HepG2 (cell line): Measurements from ENCODE around the gene SRP14. TPM values are rescaled to one million over a fixed set of nuclear protein-coding genes. Genes with fewer than 3 reads are reported as not detected.

Source experiments
- AKNA ChIP-seq: sonication (generic); formaldehyde crosslinking; IDR thresholded peaks from 2 replicates; pipeline ENCODE4 v1.4.0; 2020; ENCODE audit warnings: missing genetic modification reagents, borderline replicate concordance
- HINFP ChIP-seq: sonication (generic); formaldehyde crosslinking; IDR thresholded peaks from 2 replicates; pipeline ENCODE4 v1.4.0; 2020; ENCODE audit warnings: low read depth, mild to moderate bottlenecking, missing genetic modification reagents
- KAT7 ChIP-seq: IDR thresholded peaks from 2 replicates; pipeline ENCODE4 v1.6.1; 2018; ENCODE audit warnings: borderline replicate concordance, missing compliant biosample characterization
- MATR3 ChIP-seq: sonication (generic); formaldehyde crosslinking; IDR thresholded peaks from 2 replicates; pipeline ENCODE4 v1.4.0; 2020; ENCODE audit warnings: missing genetic modification reagents
- MBNL3 ChIP-seq: fragments of 250-450 bp; sonication (Bioruptor Pico); conservative IDR thresholded peaks from 2 replicates; pipeline ENCODE4 v1.8.0; 2022; ENCODE audit warnings: mild to moderate bottlenecking, inconsistent platforms
- MLLT10 ChIP-seq: sonication (generic); formaldehyde crosslinking; IDR thresholded peaks from 2 replicates; pipeline ENCODE4 v1.4.0; 2020; ENCODE audit warnings: missing genetic modification reagents
- PAWR ChIP-seq: sonication (generic); formaldehyde crosslinking; IDR thresholded peaks from 2 replicates; pipeline ENCODE4 v1.4.0; 2020; ENCODE audit warnings: missing genetic modification reagents, mild to moderate bottlenecking, borderline replicate concordance
- RELA ChIP-seq: sonication (generic); formaldehyde crosslinking; IDR thresholded peaks from 2 replicates; pipeline ENCODE4 v1.4.0; 2020; ENCODE audit warnings: missing genetic modification reagents
- REPIN1 ChIP-seq: sonication (generic); formaldehyde crosslinking; IDR thresholded peaks from 2 replicates; pipeline ENCODE4 v1.8.0; 2022; ENCODE audit warnings: missing genetic modification reagents, low read depth, mild to moderate bottlenecking, borderline replicate concordance
- SIN3A ChIP-seq: IDR thresholded peaks from 2 replicates; pipeline ENCODE4 v1.6.1; 2011; ENCODE audit warnings: low read depth, mild to moderate bottlenecking, control low read depth, low read length, borderline replicate concordance
- ZNF224 ChIP-seq: sonication (generic); formaldehyde crosslinking; IDR thresholded peaks from 2 replicates; pipeline ENCODE4 v1.5.0; 2020; ENCODE audit warnings: mild to moderate bottlenecking, missing genetic modification reagents
- ZNF3 ChIP-seq: IDR thresholded peaks from 2 replicates; pipeline ENCODE4 v1.7.0; 2017; ENCODE audit warnings: inconsistent platforms
- ZNF451 ChIP-seq: sonication (generic); formaldehyde crosslinking; IDR thresholded peaks from 2 replicates; pipeline ENCODE4 v1.5.0; 2020; ENCODE audit warnings: mild to moderate bottlenecking, missing genetic modification reagents
- ZNF615 ChIP-seq: sonication (generic); formaldehyde crosslinking; IDR thresholded peaks from 2 replicates; pipeline ENCODE4 v1.5.0; 2020; ENCODE audit warnings: mild to moderate bottlenecking, missing genetic modification reagents, borderline replicate concordance
- ZNF619 ChIP-seq: sonication (generic); formaldehyde crosslinking; IDR thresholded peaks from 2 replicates; pipeline ENCODE4 v1.4.0; 2020; ENCODE audit warnings: mild to moderate bottlenecking, missing genetic modification reagents
- ZNF678 ChIP-seq: sonication (generic); formaldehyde crosslinking; IDR thresholded peaks from 2 replicates; pipeline ENCODE4 v1.4.0; 2020; ENCODE audit warnings: mild to moderate bottlenecking, missing genetic modification reagents
- ZNF841 ChIP-seq: sonication (generic); formaldehyde crosslinking; IDR thresholded peaks from 2 replicates; pipeline ENCODE4 v1.8.1; 2023; ENCODE audit warnings: missing genetic modification reagents, borderline replicate concordance
- polyA plus RNA-seq, 8 experiments: library from polyadenylated mRNA; depleted of rRNA in 3 of 8; stranded (reverse) in 7 of 8; unstranded in 1 of 8; fragments of >200 nt; fragmentation: Illumina TruSeq in 4 of 8; extraction: Trizol in 4 of 8; gene quantifications; 2 replicates each; pipeline versions ENCODE4 v1.2.1 to v1.2.3, GENCODE V29; 2011 to 2016; ENCODE audit warnings: low read depth in 4 of 8, missing spikeins in 1 of 8, mixed read lengths in 1 of 8; ENCODE audit not compliant: insufficient read depth in 1 of 8
- total RNA-seq, 5 experiments: library from RNA; depleted of rRNA; stranded (reverse); fragments of >200 nt; fragmentation: Illumina TruSeq; extraction: Trizol; gene quantifications; 2 replicates each; pipeline ENCODE4 v1.2.3, GENCODE V29; 2016; ENCODE audit warnings: low read depth in 1 of 5
- TF ChIP-seq, protein P1 (sequence below): sonication (generic); formaldehyde crosslinking; IDR thresholded peaks from 2 replicates; pipeline ENCODE4 v1.5.1; 2020; ENCODE audit warnings: missing genetic modification reagents, mild to moderate bottlenecking, borderline replicate concordance
- TF ChIP-seq, protein P2 (sequence below): sonication (generic); formaldehyde crosslinking; IDR thresholded peaks from 2 replicates; pipeline ENCODE4 v1.5.0; 2020; ENCODE audit warnings: mild to moderate bottlenecking, missing genetic modification reagents, moderate library complexity

SRP14 gene
- total and polyA plus RNA-seq, 2 of the 13 experiments (the other 11 are each of a cell fraction or from before 2014, with no cell fraction given), result 208 to 356 TPM

GRCh38 chr15:40087991-40088928 is 49.3 kb upstream of the SRP14 start (continued):
- TF ChIP-seq, protein P1, sequence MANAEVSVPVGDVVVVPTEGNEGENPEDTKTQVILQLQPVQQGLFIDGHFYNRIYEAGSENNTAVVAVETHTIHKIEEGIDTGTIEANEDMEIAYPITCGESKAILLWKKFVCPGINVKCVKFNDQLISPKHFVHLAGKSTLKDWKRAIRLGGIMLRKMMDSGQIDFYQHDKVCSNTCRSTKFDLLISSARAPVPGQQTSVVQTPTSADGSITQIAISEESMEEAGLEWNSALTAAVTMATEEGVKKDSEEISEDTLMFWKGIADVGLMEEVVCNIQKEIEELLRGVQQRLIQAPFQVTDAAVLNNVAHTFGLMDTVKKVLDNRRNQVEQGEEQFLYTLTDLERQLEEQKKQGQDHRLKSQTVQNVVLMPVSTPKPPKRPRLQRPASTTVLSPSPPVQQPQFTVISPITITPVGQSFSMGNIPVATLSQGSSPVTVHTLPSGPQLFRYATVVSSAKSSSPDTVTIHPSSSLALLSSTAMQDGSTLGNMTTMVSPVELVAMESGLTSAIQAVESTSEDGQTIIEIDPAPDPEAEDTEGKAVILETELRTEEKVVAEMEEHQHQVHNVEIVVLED (CRISPR knock-in tag), result peak; percentile 29; the same call in 1 of the 2 replicates
- TF ChIP-seq SIN3A, result 0 out of 2 replicates have a peak, but pooled peaks have one; percentile 30
- TF ChIP-seq, protein P2, sequence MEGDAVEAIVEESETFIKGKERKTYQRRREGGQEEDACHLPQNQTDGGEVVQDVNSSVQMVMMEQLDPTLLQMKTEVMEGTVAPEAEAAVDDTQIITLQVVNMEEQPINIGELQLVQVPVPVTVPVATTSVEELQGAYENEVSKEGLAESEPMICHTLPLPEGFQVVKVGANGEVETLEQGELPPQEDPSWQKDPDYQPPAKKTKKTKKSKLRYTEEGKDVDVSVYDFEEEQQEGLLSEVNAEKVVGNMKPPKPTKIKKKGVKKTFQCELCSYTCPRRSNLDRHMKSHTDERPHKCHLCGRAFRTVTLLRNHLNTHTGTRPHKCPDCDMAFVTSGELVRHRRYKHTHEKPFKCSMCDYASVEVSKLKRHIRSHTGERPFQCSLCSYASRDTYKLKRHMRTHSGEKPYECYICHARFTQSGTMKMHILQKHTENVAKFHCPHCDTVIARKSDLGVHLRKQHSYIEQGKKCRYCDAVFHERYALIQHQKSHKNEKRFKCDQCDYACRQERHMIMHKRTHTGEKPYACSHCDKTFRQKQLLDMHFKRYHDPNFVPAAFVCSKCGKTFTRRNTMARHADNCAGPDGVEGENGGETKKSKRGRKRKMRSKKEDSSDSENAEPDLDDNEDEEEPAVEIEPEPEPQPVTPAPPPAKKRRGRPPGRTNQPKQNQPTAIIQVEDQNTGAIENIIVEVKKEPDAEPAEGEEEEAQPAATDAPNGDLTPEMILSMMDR (CRISPR knock-in tag), result peak; percentile 37
- TF ChIP-seq ZNF3 (CRISPR knock-in tag), result no peak
- no peak for TF ChIP-seq ZNF841 (CRISPR knock-in tag)
- no peak for TF ChIP-seq ZNF224 (CRISPR knock-in tag)
- TF ChIP-seq KAT7 (CRISPR knock-in tag), result peak; percentile 84; the same call in 1 of the 2 replicates
- TF ChIP-seq MBNL3 (CRISPR knock-in tag), result no peak
- TF ChIP-seq REPIN1 (CRISPR knock-in tag), result peak; percentile 86
- TF ChIP-seq MATR3 (CRISPR knock-in tag), result no peak
- TF ChIP-seq ZNF678, result 0 out of 2 replicates have a peak, but pooled peaks have one; percentile 37
- peak; percentile 85; the same call in 1 of the 2 replicates for TF ChIP-seq ZNF451 (CRISPR knock-in tag)
- TF ChIP-seq AKNA (CRISPR knock-in tag), result no peak
- no peak for TF ChIP-seq ZNF619 (CRISPR knock-in tag)
- TF ChIP-seq ZNF615 (CRISPR knock-in tag), result no peak
- no peak for TF ChIP-seq RELA (CRISPR knock-in tag)
- 0 out of 2 replicates have a peak, but pooled peaks have one; percentile 24 for TF ChIP-seq HINFP (CRISPR knock-in tag)
- TF ChIP-seq PAWR (CRISPR knock-in tag), result 0 out of 2 replicates have a peak, but pooled peaks have one; percentile 58
- no peak for TF ChIP-seq MLLT10 (CRISPR knock-in tag)
